Neuronal stem cell (in vitro differentiated cells): ENCODE results near the gene AGBL4.

Source experiments
- DNase-seq: peaks from one replicate; pipeline ENCODE4 v3.0.0-alpha.2; 2013; ENCODE audit warnings: low spot score
- H2AFZ ChIP-seq: one replicate; pipeline ENCODE4 v1.6.1; 2013; ENCODE audit warnings: mild to moderate bottlenecking, low read length, inconsistent platforms
- H2AK5ac ChIP-seq: 2 replicates; pipeline ENCODE4 v1.6.1; 2013; ENCODE audit warnings: low read depth, mild to moderate bottlenecking, inconsistent platforms, low read length, moderate library complexity, mixed read lengths
- H2BK120ac ChIP-seq: 2 replicates; pipeline ENCODE4 v1.6.1; 2013; ENCODE audit warnings: low read depth, mild to moderate bottlenecking, inconsistent platforms, low read length, moderate library complexity, mixed read lengths
- H2BK12ac ChIP-seq: one replicate; pipeline ENCODE4 v1.6.1; 2013; ENCODE audit warnings: low read length, inconsistent platforms
- H2BK15ac ChIP-seq: 2 replicates; pipeline ENCODE4 v1.6.1; 2013; ENCODE audit warnings: mild to moderate bottlenecking, low read length, inconsistent platforms, mixed read lengths
- H2BK5ac ChIP-seq: one replicate; pipeline ENCODE4 v1.6.1; 2013; ENCODE audit warnings: inconsistent platforms, mild to moderate bottlenecking, low read length, moderate library complexity
- H3K14ac ChIP-seq: one replicate; pipeline ENCODE4 v1.6.1; 2013; ENCODE audit warnings: low read length, inconsistent platforms
- H3K18ac ChIP-seq: 2 replicates; pipeline ENCODE4 v1.6.1; 2013; ENCODE audit warnings: low read length, inconsistent platforms
- H3K23ac ChIP-seq: 2 replicates; pipeline ENCODE4 v1.6.1; 2013; ENCODE audit warnings: low read depth, mild to moderate bottlenecking, mixed read lengths, low read length, inconsistent platforms; ENCODE audit not compliant: poor library complexity
- H3K27ac ChIP-seq: replicated peaks from 3 replicates; pipeline ENCODE4 v1.5.1; 2013; ENCODE audit warnings: low read length, inconsistent platforms
- H3K27me3 ChIP-seq, 3 experiments: 2 replicates each; pipeline ENCODE4 v1.6.1; 2013; ENCODE audit warnings: low read length in 3 of 3, mild to moderate bottlenecking in 2 of 3, inconsistent platforms in 1 of 3, low read depth in 1 of 3, mixed read lengths in 1 of 3, moderate library complexity in 1 of 3; ENCODE audit not compliant: control insufficient read depth in 3 of 3, insufficient read depth in 3 of 3
- H3K36me3 ChIP-seq, 2 donors: replicated peaks in 1 of 2; 2 replicates each; pipeline ENCODE4 v1.6.1; 2013; ENCODE audit warnings: low read length in 2 of 2; ENCODE audit not compliant: control insufficient read depth in 2 of 2, insufficient read depth in 2 of 2
- H3K4ac ChIP-seq: 2 replicates; pipeline ENCODE4 v1.6.1; 2013; ENCODE audit warnings: inconsistent platforms, mild to moderate bottlenecking, low read length, moderate library complexity
- H3K4me1 ChIP-seq, 2 donors: 1 replicate in 1 of 2; 2 replicates in 1 of 2; pipeline ENCODE4 v1.6.1; 2013; ENCODE audit warnings: low read length in 2 of 2, low read depth in 1 of 2; ENCODE audit not compliant: control insufficient read depth in 2 of 2, insufficient read depth in 1 of 2
- H3K4me2 ChIP-seq: one replicate; pipeline ENCODE4 v1.6.1; 2013; ENCODE audit warnings: mild to moderate bottlenecking, low read length, inconsistent platforms; ENCODE audit not compliant: insufficient read depth, poor library complexity, severe bottlenecking
- H3K4me3 ChIP-seq, 2 donors: 2 replicates each; pipeline ENCODE4 v1.5.1; 2013; ENCODE audit warnings: low read length in 2 of 2, mild to moderate bottlenecking in 2 of 2, inconsistent platforms in 1 of 2, moderate library complexity in 1 of 2
- H3K79me1 ChIP-seq: one replicate; pipeline ENCODE4 v1.6.1; 2013; ENCODE audit warnings: low read depth, mild to moderate bottlenecking, inconsistent platforms, low read length, moderate library complexity
- H3K9ac ChIP-seq: one replicate; pipeline ENCODE4 v1.6.1; 2013; ENCODE audit warnings: mild to moderate bottlenecking, low read depth, low read length, inconsistent platforms; ENCODE audit not compliant: poor library complexity
- H3K9me3 ChIP-seq, 2 donors: replicated peaks in 1 of 2; 2 replicates each; pipeline versions ENCODE3 to v1.6.1; 2013; ENCODE audit warnings: low read length in 2 of 2, mild to moderate bottlenecking in 2 of 2, inconsistent platforms in 1 of 2, low read depth in 1 of 2, mixed read lengths in 1 of 2, moderate library complexity in 1 of 2; ENCODE audit not compliant: control insufficient read depth in 2 of 2, insufficient read depth in 1 of 2
- H4K8ac ChIP-seq: one replicate; pipeline ENCODE4 v1.6.1; 2013; ENCODE audit warnings: low read depth, mild to moderate bottlenecking, inconsistent platforms, low read length, moderate library complexity
- H4K91ac ChIP-seq: one replicate; pipeline ENCODE4 v1.6.1; 2013; ENCODE audit warnings: low read length, low read depth, mild to moderate bottlenecking, inconsistent platforms; ENCODE audit not compliant: poor library complexity
- WGBS, 2 donors: extraction: QIAGEN DNeasy Blood & Tissue Kit; methylation state at CpG; one replicate each; pipeline ENCODE4 v1.1.7; 2013; ENCODE audit warnings: missing lambda C conversion rate in 2 of 2, mixed read lengths in 1 of 2; ENCODE audit not compliant: insufficient read length in 2 of 2, insufficient replicate concordance in 1 of 2; ENCODE audit errors: extremely low coverage in 2 of 2; 5-methylcytosine and 5-hydroxymethylcytosine counted together

Gene AGBL4

GRCh38 chr1:48851638-48852037 is 1172.1 kb downstream of the AGBL4 start:
- Histone ChIP-seq H3K4me3 (no peak overlapping the region), H3K9ac (no peak overlapping the region)
- WGBS, 2 donors: no CpG with 5 or more reads among the region's 2 CpGs

GRCh38 chr1:48848035-48848434 is 1175.7 kb downstream of the AGBL4 start:
- Histone ChIP-seq H3K4ac (no peak overlapping the region), H3K4me2 (no peak overlapping the region), H2BK12ac (no peak overlapping the region), H2BK5ac (no peak overlapping the region), H3K9me3 (no peaks in the 10 kb centered on the region), H2AFZ (no peak overlapping the region), H2AK5ac (no peak overlapping the region), H4K8ac (no peak overlapping the region), H3K4me1 (peaks cover 0 to 2% of the 10 kb centered on the region in 2 donors), H3K4me3 (no peak overlapping the region), H3K27ac (no peak overlapping the region), H4K91ac (no peak overlapping the region), H3K9ac (no peak overlapping the region), H2BK120ac (no peak overlapping the region), H3K18ac (no peak overlapping the region), H3K14ac (no peak overlapping the region), H3K36me3 (no peaks in the 10 kb centered on the region), H3K27me3 (no peaks in the 10 kb centered on the region), H3K23ac (no peak overlapping the region), H3K79me1 (no peaks in the 10 kb centered on the region), H2BK15ac (no peak overlapping the region)
- DNase-seq: no peak
- WGBS, 2 donors: no CpG with 5 or more reads among the region's 2 CpGs

More at GRCh38 chr1:48851638-48852037, 1172.1 kb downstream of the AGBL4 start:
- no peak overlapping the region for H2BK12ac ChIP-seq
- no peak overlapping the region for H4K91ac ChIP-seq
- H3K4ac ChIP-seq: no peak overlapping the region
- H3K4me1 ChIP-seq: peaks cover 0 to 2% of the 10 kb centered on the region in 2 donors
- no peak overlapping the region for H3K4me2 ChIP-seq
- no peak overlapping the region for H2BK5ac ChIP-seq
- no peak overlapping the region for H2BK120ac ChIP-seq
- no peak overlapping the region for H2AK5ac ChIP-seq
- no peaks in the 10 kb centered on the region for H3K36me3 ChIP-seq
- no peak overlapping the region for H4K8ac ChIP-seq
- H3K27ac ChIP-seq: no peak overlapping the region
- H3K23ac ChIP-seq: no peak overlapping the region
- H3K79me1 ChIP-seq: no peaks in the 10 kb centered on the region
- H3K9me3 ChIP-seq: no peaks in the 10 kb centered on the region
- no peaks in the 10 kb centered on the region for H3K27me3 ChIP-seq
- H2AFZ ChIP-seq: no peak overlapping the region
- DNase-seq: no peak
- H2BK15ac ChIP-seq: no peak overlapping the region
- H3K18ac ChIP-seq: no peak overlapping the region
- H3K14ac ChIP-seq: no peak overlapping the region

- no peak overlapping the region for H2AK5ac ChIP-seq
- no peak overlapping the region for H3K9ac ChIP-seq
- H3K4me1 ChIP-seq: peaks cover 0 to 2% of the 10 kb centered on the region in 2 donors
- H3K4ac ChIP-seq: no peak overlapping the region
- no peaks in the 10 kb centered on the region for H3K27me3 ChIP-seq
- no peak overlapping the region for H3K14ac ChIP-seq
- H3K79me1 ChIP-seq: no peaks in the 10 kb centered on the region
- no peak for DNase-seq
- no peak overlapping the region for H2BK5ac ChIP-seq
- no peak overlapping the region for H3K27ac ChIP-seq
- no peak overlapping the region for H3K23ac ChIP-seq
- H3K18ac ChIP-seq: no peak overlapping the region
- H4K91ac ChIP-seq: no peak overlapping the region
- no peak overlapping the region for H2BK120ac ChIP-seq
- no peaks in the 10 kb centered on the region for H3K9me3 ChIP-seq
- H2BK12ac ChIP-seq: no peak overlapping the region
- H3K4me3 ChIP-seq: no peak overlapping the region
- no peaks in the 10 kb centered on the region for H3K36me3 ChIP-seq
- no peak overlapping the region for H4K8ac ChIP-seq
- H3K4me2 ChIP-seq: no peak overlapping the region
- H2AFZ ChIP-seq: no peak overlapping the region
- no peak overlapping the region for H2BK15ac ChIP-seq
- WGBS, 2 donors: no CpG with 5 or more reads among the region's 1 CpG
Measured at GRCh38 chr1:48846441-48846840, 1177.3 kb downstream of the AGBL4 start.

GRCh38 chr1:48844187-48844586 is 1179.6 kb downstream of the AGBL4 start:
- Histone ChIP-seq H3K9ac (no peak overlapping the region), H2BK5ac (no peak overlapping the region), H3K14ac (no peak overlapping the region), H3K4me2 (no peak overlapping the region), H2BK120ac (no peak overlapping the region), H2AK5ac (no peak overlapping the region), H4K8ac (no peak overlapping the region), H2AFZ (no peak overlapping the region), H3K18ac (no peak overlapping the region), H3K79me1 (no peaks in the 10 kb centered on the region), H2BK15ac (no peak overlapping the region), H3K36me3 (no peaks in the 10 kb centered on the region), H2BK12ac (no peak overlapping the region), H3K4me3 (no peak overlapping the region), H3K27me3 (no peaks in the 10 kb centered on the region), H3K9me3 (no peaks in the 10 kb centered on the region), H3K4ac (no peak overlapping the region), H4K91ac (no peak overlapping the region), H3K23ac (no peak overlapping the region), H3K27ac (no peak overlapping the region), H3K4me1 (peaks cover 0 to 2% of the 10 kb centered on the region in 2 donors)
- DNase-seq: no peak
- no CpG with 5 or more reads among the region's 3 CpGs for WGBS, 2 donors
